Mucosa of descending colon (tissue), 3 donors: ENCODE measurements around the gene LTC4S. TPM values are rescaled to one million over a fixed set of nuclear protein-coding genes. Genes with fewer than 3 reads are reported as not detected.
"Not testable (repeated sequence)": the region's sequence is repeated elsewhere in the genome, so short reads cannot be mapped to it uniquely, and the experiment has no call there.

Experiments
- ATAC-seq: fragments of 200-7000 bp; cut with Tn5 transposase; one replicate; pipeline ENCODE4 v1.9.1; 2020; ENCODE audit warnings: mild to moderate bottlenecking, moderate library complexity
- DNase-seq, 3 donors: peaks; one replicate each; pipeline ENCODE4 v3.0.0-alpha.2; 2020
- H3K36me3 ChIP-seq: fragments of 200-600 bp; one replicate; pipeline ENCODE4 v1.8.0; 2021; ENCODE audit warnings: low read depth, mild to moderate bottlenecking
- H3K4me1 ChIP-seq: fragments of 200-600 bp; one replicate; pipeline ENCODE4 v1.8.0; 2021; ENCODE audit warnings: low read depth, mild to moderate bottlenecking
- H3K4me3 ChIP-seq: fragments of 200-600 bp; one replicate; pipeline ENCODE4 v1.8.0; 2021; ENCODE audit warnings: mild to moderate bottlenecking
- H3K9me3 ChIP-seq: fragments of 200-600 bp; one replicate; pipeline ENCODE4 v1.8.0; 2021; ENCODE audit warnings: mild to moderate bottlenecking
- CTCF ChIP-seq: fragments of 200-600 bp; IDR thresholded peaks from one replicate; pipeline ENCODE4 v1.8.0; 2022; ENCODE audit warnings: antibody characterized with exemption, mild to moderate bottlenecking
- intact Hi-C, 2 donors: fragments of 100-400 bp; cut with DNase I in 1 of 2; cut with micrococcal nuclease in 1 of 2; formaldehyde crosslinking; loops; one replicate each; pipeline versions ENCODE4 v1.11.0 to v1.11.1; 2022; cut with DNase I, micrococcal nuclease
- long read RNA-seq, 2 donors: library from polyadenylated mRNA; unstranded; transcript quantifications; one replicate each; pipeline ENCODE4 v2.0.0, GENCODE V29; 2019 to 2021
- total RNA-seq, 3 donors: library from RNA; stranded (reverse); fragmentation: NEBNext Ultra II Directional in 2 of 3; extraction: Animal tissue kit (Norgen Biotek cat#: 25700) in 2 of 3; gene quantifications; one replicate each; pipeline versions ENCODE4 v1.2.1 to v1.2.4, GENCODE V29; 2021 to 2023
- donor health status: DM: no; HTN: no; CAD: no; lungs with moderate emphysema.
- donor health status: DM: no; HTN: no; CAD: no.
- donor health status: DM: no; HTN: yes; CAD: no.

Gene LTC4S
- 10 to 100 TPM in 1 of 3 donors, 1 to 10 TPM in 2; 3.0 to 10.4 (median 7.0) TPM for total RNA-seq
- long read RNA-seq, donor 1, partial matches to known transcripts: 3 of 14 reads
- long read RNA-seq, donor 1, other reads (novel, unspliced or antisense): 8 of 14 reads
- long read RNA-seq, donor 2: 0 reads

DNA sequence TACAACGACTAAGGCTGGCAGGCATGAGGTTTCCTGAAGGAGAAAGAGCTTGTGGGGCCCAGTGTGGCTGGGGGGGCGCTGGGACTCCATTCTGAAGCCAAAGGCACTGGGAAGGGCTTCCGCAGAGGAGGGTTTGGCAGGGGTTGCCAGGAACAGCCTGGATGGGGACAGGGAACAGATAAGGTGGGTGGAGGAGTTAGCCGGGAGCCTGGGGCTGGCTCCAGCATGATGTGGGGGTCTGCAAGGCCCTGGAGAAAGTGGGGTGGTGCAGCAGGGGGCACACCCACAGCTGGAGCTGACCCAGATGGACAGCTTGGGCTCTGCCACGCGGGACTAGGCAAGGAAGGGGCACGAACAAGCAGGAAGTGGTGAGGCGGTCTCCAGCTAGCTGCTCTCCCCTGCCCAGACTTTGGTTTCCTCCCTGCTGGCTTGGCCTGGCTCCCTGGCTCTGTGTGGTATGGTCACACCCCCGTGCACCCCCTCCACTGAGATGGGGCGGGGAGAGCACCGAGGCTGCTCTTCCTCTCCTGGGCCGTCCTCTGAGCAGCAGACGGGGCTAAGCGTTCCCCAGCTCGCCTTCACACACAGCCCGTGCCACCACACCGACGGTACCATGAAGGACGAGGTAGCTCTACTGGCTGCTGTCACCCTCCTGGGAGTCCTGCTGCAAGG is at the start of gene LTC4S:
TSS of gene LTC4S (plus strand) at position 519 of the 672 bp plus-strand sequence. CDS start at position 614, 95 bp downstream.
- peak; percentile 62 to 88 (median 78) for DNase-seq
- no peak for ATAC-seq
- H3K4me1 ChIP-seq: peaks cover 26% of the 10 kb centered on the region
- H3K36me3 ChIP-seq: peaks cover 4% of the 10 kb centered on the region
- no peaks in the 10 kb centered on the region for H3K9me3 ChIP-seq
- H3K4me3 ChIP-seq: no peak within 1 kb of the TSS
- no peak for TF ChIP-seq CTCF
- intact Hi-C loops: no loop called here

DNA sequence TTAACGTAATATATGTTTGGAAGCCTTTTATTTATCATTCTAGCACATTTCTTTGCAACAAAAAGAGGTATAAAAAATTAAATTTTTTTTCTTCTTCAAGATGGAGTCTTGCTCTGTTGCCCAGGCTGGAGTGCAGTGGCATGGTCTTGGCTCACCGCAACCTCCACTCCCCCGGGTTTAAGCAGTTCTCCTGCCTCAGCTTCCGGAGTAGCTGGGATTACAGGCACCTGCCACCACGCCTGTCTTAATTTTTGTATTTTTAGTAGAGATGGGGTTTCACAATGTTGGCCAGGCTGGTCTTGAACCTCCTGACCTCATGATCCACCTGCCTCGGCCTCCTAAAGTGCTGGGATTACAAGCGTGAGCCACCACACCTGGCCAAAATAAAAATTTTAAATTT is 49.7 kb upstream of the LTC4S start:
- intact Hi-C loops, H3K4me3 ChIP-seq, H3K36me3 ChIP-seq, DNase-seq, H3K4me1 ChIP-seq, ATAC-seq, H3K9me3 ChIP-seq: not testable (repeated sequence)

DNA sequence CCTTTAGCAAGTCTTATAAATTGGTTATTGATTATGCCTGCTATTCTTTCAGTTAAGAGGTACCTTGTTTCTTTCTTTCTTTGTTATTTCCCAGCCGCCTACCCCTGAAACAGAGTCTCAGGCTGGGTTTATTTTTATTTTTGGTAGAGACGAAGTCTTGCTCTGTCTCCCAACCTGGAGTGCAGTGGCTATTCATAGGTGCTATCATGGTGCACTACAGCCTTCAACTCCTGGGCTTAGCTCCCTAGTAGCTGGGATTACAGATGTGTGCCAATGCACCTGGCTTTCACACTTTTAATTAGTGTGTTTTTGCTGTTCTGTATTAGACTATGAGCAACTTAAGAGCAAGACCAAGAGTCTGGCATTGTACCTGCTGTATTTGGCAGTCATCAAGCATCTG is 46.9 kb upstream of the LTC4S start:
- DNase-seq (no peak), ATAC-seq (no peak)
- Histone ChIP-seq H3K4me3 (no peak overlapping the region), H3K36me3 (no peaks in the 10 kb centered on the region), H3K4me1 (no peaks in the 10 kb centered on the region), H3K9me3 (no peaks in the 10 kb centered on the region)
- intact Hi-C loops: no loop called here
- TF ChIP-seq CTCF: no peak

GRCh38 chr5:179747811-179748210 is 46.0 kb upstream of the LTC4S start:
- TF ChIP-seq CTCF: no peak

DNA sequence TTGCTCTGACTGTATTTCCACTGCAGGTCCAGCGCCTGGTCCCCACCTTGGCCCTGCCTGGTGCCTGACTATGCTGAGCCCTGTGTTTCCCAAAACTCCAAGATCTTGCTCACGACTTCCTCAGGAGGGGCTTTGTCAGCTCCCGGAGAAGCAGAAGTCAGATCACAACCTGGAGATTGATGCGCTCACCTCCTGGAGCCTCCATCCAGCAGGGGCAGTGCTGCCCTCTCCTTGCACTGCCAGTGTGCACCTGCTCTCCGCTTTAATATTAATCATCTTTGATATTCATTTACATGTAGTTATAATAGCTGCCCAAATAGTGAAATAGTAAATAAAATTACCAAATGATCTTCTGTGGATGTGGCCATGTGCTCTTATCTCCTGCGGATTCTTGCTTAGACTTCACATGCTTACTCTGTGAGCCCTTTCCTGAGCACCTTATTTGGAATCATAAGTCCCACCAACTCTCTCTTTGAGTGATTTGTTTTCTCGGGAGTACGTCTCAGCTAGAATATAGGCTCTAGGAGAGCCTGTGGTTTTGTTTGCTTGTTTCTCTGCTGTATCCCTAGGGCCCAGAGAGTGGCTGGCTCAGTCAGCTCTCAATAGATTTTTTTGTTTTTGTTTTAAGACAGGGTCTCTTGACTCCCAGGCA is 43.8 kb upstream of the LTC4S start:
- Histone ChIP-seq H3K9me3 (no peaks in the 10 kb centered on the region), H3K4me1 (peaks cover 11% of the 10 kb centered on the region), H3K4me3 (no peak overlapping the region), H3K36me3 (no peaks in the 10 kb centered on the region)
- ATAC-seq (no peak), DNase-seq (no peak)
- TF ChIP-seq CTCF: no peak
- intact Hi-C loops: no loop called here

More at GRCh38 chr5:179747811-179748210, 46.0 kb upstream of the LTC4S start:
- H3K9me3 ChIP-seq: no peaks in the 10 kb centered on the region
- ATAC-seq (no peak), DNase-seq (no peak)
- no peak overlapping the region for H3K4me3 ChIP-seq
- no peaks in the 10 kb centered on the region for H3K4me1 ChIP-seq
- intact Hi-C loops: no loop called here
- no peaks in the 10 kb centered on the region for H3K36me3 ChIP-seq

- intact Hi-C loops: no loop called here
- ATAC-seq (no peak), DNase-seq (no peak)
- Histone ChIP-seq H3K4me3 (no peak overlapping the region), H3K36me3 (no peaks in the 10 kb centered on the region), H3K9me3 (no peaks in the 10 kb centered on the region), H3K4me1 (peaks cover 29% of the 10 kb centered on the region)
- TF ChIP-seq CTCF: no peak
These were observed 39.8 kb upstream of the LTC4S start for GRCh38 chr5:179753971-179754370.
